Breast epithelium (tissue), 3 donors: ENCODE results near the gene NELL1.

ENCODE experiments used
- POLR2A ChIP-seq: fragments of 450-650 bp; IDR thresholded peaks from one replicate; pipeline ENCODE4 v1.6.1; 2016; ENCODE audit warnings: antibody characterized with exemption, mild to moderate bottlenecking, moderate library complexity
- TF ChIP-seq, protein P1 (sequence below), 3 donors: fragments of 450-650 bp; IDR thresholded peaks; one replicate each; pipeline ENCODE4 v1.5.1; 2016 to 2017; ENCODE audit warnings: antibody characterized with exemption in 3 of 3, mild to moderate bottlenecking in 3 of 3, moderate library complexity in 3 of 3

DNA sequence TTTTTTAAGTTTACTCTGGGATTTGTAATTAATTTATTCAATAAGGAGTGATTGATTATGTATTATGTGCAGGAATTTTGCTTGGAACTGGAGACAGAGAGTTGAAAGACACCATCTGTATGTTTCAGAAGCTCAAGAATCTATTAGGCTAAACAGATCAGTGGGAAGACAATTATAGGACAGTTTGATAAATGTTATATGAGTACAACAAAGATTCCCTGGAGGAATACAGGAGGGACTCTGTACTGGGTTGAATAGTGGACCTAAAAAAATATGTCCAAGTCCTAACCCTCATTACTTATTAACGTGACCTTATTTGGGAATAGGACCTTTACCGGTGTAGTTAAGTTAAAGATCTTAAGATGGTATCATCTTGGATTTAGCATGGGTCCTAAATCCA is 681.2 kb downstream of the NELL1 start:
- TF ChIP-seq, protein P1, sequence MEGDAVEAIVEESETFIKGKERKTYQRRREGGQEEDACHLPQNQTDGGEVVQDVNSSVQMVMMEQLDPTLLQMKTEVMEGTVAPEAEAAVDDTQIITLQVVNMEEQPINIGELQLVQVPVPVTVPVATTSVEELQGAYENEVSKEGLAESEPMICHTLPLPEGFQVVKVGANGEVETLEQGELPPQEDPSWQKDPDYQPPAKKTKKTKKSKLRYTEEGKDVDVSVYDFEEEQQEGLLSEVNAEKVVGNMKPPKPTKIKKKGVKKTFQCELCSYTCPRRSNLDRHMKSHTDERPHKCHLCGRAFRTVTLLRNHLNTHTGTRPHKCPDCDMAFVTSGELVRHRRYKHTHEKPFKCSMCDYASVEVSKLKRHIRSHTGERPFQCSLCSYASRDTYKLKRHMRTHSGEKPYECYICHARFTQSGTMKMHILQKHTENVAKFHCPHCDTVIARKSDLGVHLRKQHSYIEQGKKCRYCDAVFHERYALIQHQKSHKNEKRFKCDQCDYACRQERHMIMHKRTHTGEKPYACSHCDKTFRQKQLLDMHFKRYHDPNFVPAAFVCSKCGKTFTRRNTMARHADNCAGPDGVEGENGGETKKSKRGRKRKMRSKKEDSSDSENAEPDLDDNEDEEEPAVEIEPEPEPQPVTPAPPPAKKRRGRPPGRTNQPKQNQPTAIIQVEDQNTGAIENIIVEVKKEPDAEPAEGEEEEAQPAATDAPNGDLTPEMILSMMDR (IDR thresholded peaks at IDR 0.05): no peak
- no peak for TF ChIP-seq POLR2A
